K562 (cell line): ENCODE results near the gene DDX39A. TPM values are rescaled to one million over a fixed set of nuclear protein-coding genes. Genes with fewer than 3 reads are reported as not detected.

Experiments used
- ATF7 ChIP-seq: fragments of 450-650 bp; IDR thresholded peaks from 2 replicates; pipeline ENCODE4 v1.7.1; 2014; ENCODE audit warnings: mild to moderate bottlenecking, moderate library complexity
- BHLHE40 ChIP-seq: IDR thresholded peaks from 2 replicates; pipeline ENCODE4 v1.6.1; 2011; ENCODE audit warnings: low read length, improper control_type of control experiment
- GTF2A2 ChIP-seq: IDR thresholded peaks from 2 replicates; pipeline ENCODE4 v1.6.1; 2016; ENCODE audit warnings: mild to moderate bottlenecking, missing genetic modification characterization, missing compliant biosample characterization
- HSF4 ChIP-seq: fragments of 250-450 bp; sonication (Bioruptor Pico); IDR thresholded peaks from 2 replicates; pipeline ENCODE4 v2.1.2; 2022; ENCODE audit warnings: mild to moderate bottlenecking, moderate library complexity, borderline replicate concordance
- KDM1A ChIP-seq, 2 experiments: fragments of 450-650 bp; IDR thresholded peaks; 2 replicates each; pipeline ENCODE4 v1.6.1; 2016; ENCODE audit warnings: mild to moderate bottlenecking in 2 of 2
- L3MBTL2 ChIP-seq: fragments of 450-650 bp; IDR thresholded peaks from 2 replicates; pipeline ENCODE4 v1.6.1; 2016; ENCODE audit warnings: mild to moderate bottlenecking, moderate library complexity
- LCOR ChIP-seq: sonication (generic); formaldehyde crosslinking; IDR thresholded peaks from 2 replicates; pipeline ENCODE4 v1.8.0; 2022; ENCODE audit warnings: mild to moderate bottlenecking, missing genetic modification reagents
- MYC ChIP-seq, 2 experiments: fragments of 250-450 bp in 1 of 2; sonication (Bioruptor Pico) in 1 of 2; IDR thresholded peaks; 2 replicates each; pipeline versions ENCODE4 v1.5.1 to v1.6.1; 2012 to 2021; ENCODE audit warnings: low read depth in 2 of 2, borderline replicate concordance in 1 of 2, improper control_type of control experiment in 1 of 2, low read length in 1 of 2, mild to moderate bottlenecking in 1 of 2, moderate library complexity in 1 of 2
- NFRKB ChIP-seq: fragments of 450-650 bp; IDR thresholded peaks from 2 replicates; pipeline ENCODE4 v1.6.1; 2016; ENCODE audit warnings: low read depth
- NRF1 ChIP-seq, 2 experiments: fragments of 450-650 bp; IDR thresholded peaks in 1 of 2; conservative IDR thresholded peaks in 1 of 2; 2 replicates each; pipeline ENCODE4 v1.6.1; 2014; ENCODE audit warnings: mild to moderate bottlenecking in 2 of 2
- OTX1 ChIP-seq: fragments of 450-650 bp; formaldehyde crosslinking; IDR thresholded peaks from 2 replicates; pipeline ENCODE4 v1.4.0; 2022; ENCODE audit warnings: mild to moderate bottlenecking
- POLR2A ChIP-seq: fragments of 450-650 bp; conservative IDR thresholded peaks from 2 replicates; pipeline ENCODE4 v1.6.1; 2016
- POLR2G ChIP-seq: fragments of 200-400 bp; formaldehyde crosslinking; IDR thresholded peaks from 2 replicates; pipeline ENCODE4 v1.6.1; 2017; ENCODE audit warnings: low read depth, mild to moderate bottlenecking, antibody characterized with exemption, low read length, moderate library complexity
- RAD51 ChIP-seq: fragments of 450-650 bp; IDR thresholded peaks from 2 replicates; pipeline ENCODE4 v1.7.1; 2016; ENCODE audit warnings: low read depth, mild to moderate bottlenecking, borderline replicate concordance
- RBM25 ChIP-seq: fragments of 200-400 bp; formaldehyde crosslinking; IDR thresholded peaks from 2 replicates; pipeline ENCODE4 v1.6.1; 2018; ENCODE audit warnings: low read length, low read depth, moderate library complexity; ENCODE audit not compliant: severe bottlenecking
- RBM39 ChIP-seq: fragments of 200-400 bp; formaldehyde crosslinking; optimal IDR thresholded peaks from 2 replicates; pipeline ENCODE3; 2018; ENCODE audit warnings: low read depth, low read length
- RFX5 ChIP-seq: IDR thresholded peaks from 2 replicates; pipeline ENCODE4 v1.6.1; 2011; ENCODE audit warnings: low read depth, mild to moderate bottlenecking, improper control_type of control experiment, low read length
- SREBF1 ChIP-seq: fragments of 150-350 bp; IDR thresholded peaks from 2 replicates; pipeline ENCODE4 v1.6.1; 2014; ENCODE audit warnings: antibody characterized with exemption, low read depth, low read length, borderline replicate concordance
- ZNF165 ChIP-seq: fragments of 250-450 bp; sonication (Bioruptor Pico); IDR thresholded peaks from 2 replicates; pipeline ENCODE4 v1.4.0; 2020; ENCODE audit warnings: borderline replicate concordance
- ZNF174 ChIP-seq: fragments of 250-450 bp; sonication (Bioruptor Pico); IDR thresholded peaks from 2 replicates; pipeline ENCODE4 v1.4.0; 2020; ENCODE audit warnings: mild to moderate bottlenecking
- ZNF184 ChIP-seq: sonication (generic); formaldehyde crosslinking; IDR thresholded peaks from 2 replicates; pipeline ENCODE4 v1.5.0; 2020; ENCODE audit warnings: missing genetic modification reagents
- ZNF57 ChIP-seq: fragments of 450-650 bp; formaldehyde crosslinking; IDR thresholded peaks from 2 replicates; pipeline ENCODE4 v1.4.0; 2020; ENCODE audit warnings: mild to moderate bottlenecking, moderate library complexity
- polyA plus RNA-seq, 8 experiments: library from polyadenylated mRNA; depleted of rRNA in 4 of 8; stranded (reverse) in 5 of 8; unstranded in 3 of 8; fragments of >200 nt; fragmentation: Nextera tagmentation in 2 of 8; fragmentation: Illumina TruSeq in 1 of 8; extraction: Ambion mirVana in 2 of 8; extraction: Trizol in 1 of 8; gene quantifications; 2 replicates each; pipeline versions ENCODE4 v1.2.1 to v1.2.3, GENCODE V29; 2011 to 2014; ENCODE audit warnings: inconsistent platforms in 1 of 8, missing spikeins in 1 of 8
- total RNA-seq, 7 experiments: library from RNA; depleted of rRNA in 6 of 7; stranded (reverse); fragments of >200 nt in 6 of 7; fragmentation: Illumina TruSeq in 2 of 7; extraction: Trizol in 2 of 7; gene quantifications; 2 replicates each; pipeline versions ENCODE4 v1.2.1 to v1.2.3, GENCODE V29; 2011 to 2021; ENCODE audit warnings: low replicate concordance in 1 of 7
- TF ChIP-seq, protein P1 (sequence below): sonication (generic); formaldehyde crosslinking; IDR thresholded peaks from 2 replicates; pipeline ENCODE4 v1.5.0; 2020; ENCODE audit warnings: missing genetic modification reagents
- TF ChIP-seq, protein P2 (sequence below): sonication (generic); formaldehyde crosslinking; IDR thresholded peaks from 2 replicates; pipeline ENCODE4 v1.8.0; 2022; ENCODE audit warnings: missing genetic modification reagents, mild to moderate bottlenecking, moderate library complexity, borderline replicate concordance

Gene DDX39A
- total and polyA plus RNA-seq, 9 of the 15 experiments (the other 6 are each of a cell fraction or from before 2014, with no cell fraction given), result 90.3 to 250 (median 188) TPM

DNA sequence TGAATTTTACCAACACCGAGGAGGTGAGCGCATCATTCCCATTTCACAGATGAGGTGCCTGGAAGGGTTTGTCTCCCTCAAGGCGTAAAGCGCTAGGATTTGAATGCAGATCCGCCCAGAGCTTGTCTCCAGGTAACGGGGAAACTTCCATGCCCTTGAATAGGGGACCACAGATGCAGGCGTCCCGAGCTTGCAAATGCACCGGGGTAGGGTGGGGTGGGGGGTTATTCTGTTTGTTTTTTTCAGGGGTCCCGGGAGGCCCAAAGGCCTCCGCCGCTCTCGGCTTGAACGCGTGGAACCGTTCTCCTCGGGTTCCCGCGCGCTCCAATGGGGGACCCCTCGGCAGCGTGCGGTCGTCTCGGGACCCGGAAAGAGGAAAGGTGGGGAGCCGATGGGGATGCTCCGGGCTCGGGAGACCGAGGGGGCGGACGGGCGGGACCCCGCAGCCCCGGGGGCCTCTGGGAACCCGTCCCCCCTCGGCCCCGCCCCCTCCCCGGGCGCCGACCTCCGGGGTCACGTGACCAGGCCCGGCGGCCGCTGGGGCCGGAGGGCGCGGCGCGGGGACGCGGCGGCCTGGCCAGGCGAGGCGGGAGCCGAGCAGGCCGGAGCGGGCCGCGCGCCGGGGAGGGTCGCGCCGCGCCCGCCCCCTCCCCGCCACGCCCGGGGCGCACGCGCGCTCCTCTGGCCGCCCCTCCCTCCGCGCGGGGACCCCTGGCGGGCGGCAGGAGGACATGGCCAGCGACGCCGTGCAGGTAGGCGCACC, 13.8 kb upstream of the DDX39A start, which contains the start of gene PKN1 (continued):
- TF ChIP-seq RBM25 (peak; percentile 81), ZNF184 (CRISPR knock-in tag) (no peak), KDM1A (IDR thresholded peaks at IDR 0.05) (peak; percentile 20 to 54; a peak in 3 of 4 replicates), RFX5 (no peak), NFRKB (no peak), HSF4 (CRISPR knock-in tag) (no peak), ZNF165 (CRISPR knock-in tag) (no peak), POLR2A (0 out of 2 replicates have a peak, but pooled peaks have one; percentile 40), POLR2G (peak; percentile 79), ZNF174 (CRISPR knock-in tag) (no peak), RAD51 (peak; percentile 81), OTX1 (CRISPR knock-in tag) (no peak), ZNF57 (CRISPR knock-in tag) (no peak), LCOR (CRISPR knock-in tag) (0 out of 2 replicates have a peak, but pooled peaks have one; percentile 35), L3MBTL2 (peak; percentile 54), MYC (IDR thresholded peaks at IDR 0.05; ENCODE audit: low read depth, low read length) (peak; percentile 62; the same call in 1 of the 2 replicates), MYC (CRISPR knock-in tag; IDR thresholded peaks at IDR 0.05; ENCODE audit: borderline replicate concordance, low read depth) (no peak), ATF7 (peak; percentile 19; the same call in 1 of the 2 replicates), GTF2A2 (tag) (no peak), SREBF1 (no peak), RBM39 (no peak), NRF1 (conservative IDR thresholded peaks at IDR 0.05 in 1 of 2, IDR thresholded peaks at IDR 0.05 in 1 of 2) (no peak), BHLHE40 (peak; percentile 54)
- TF ChIP-seq, protein P1, sequence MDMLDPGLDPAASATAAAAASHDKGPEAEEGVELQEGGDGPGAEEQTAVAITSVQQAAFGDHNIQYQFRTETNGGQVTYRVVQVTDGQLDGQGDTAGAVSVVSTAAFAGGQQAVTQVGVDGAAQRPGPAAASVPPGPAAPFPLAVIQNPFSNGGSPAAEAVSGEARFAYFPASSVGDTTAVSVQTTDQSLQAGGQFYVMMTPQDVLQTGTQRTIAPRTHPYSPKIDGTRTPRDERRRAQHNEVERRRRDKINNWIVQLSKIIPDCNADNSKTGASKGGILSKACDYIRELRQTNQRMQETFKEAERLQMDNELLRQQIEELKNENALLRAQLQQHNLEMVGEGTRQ, result peak; percentile 76
- TF ChIP-seq, protein P2, sequence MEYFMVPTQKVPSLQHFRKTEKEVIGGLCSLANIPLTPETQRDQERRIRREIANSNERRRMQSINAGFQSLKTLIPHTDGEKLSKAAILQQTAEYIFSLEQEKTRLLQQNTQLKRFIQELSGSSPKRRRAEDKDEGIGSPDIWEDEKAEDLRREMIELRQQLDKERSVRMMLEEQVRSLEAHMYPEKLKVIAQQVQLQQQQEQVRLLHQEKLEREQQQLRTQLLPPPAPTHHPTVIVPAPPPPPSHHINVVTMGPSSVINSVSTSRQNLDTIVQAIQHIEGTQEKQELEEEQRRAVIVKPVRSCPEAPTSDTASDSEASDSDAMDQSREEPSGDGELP (CRISPR knock-in tag), result 0 out of 2 replicates have a peak, but pooled peaks have one; percentile 17
